Lower leg skin (tissue), 3 donors: ENCODE data around the gene MAP7D2.

Experiments used
- POLR2A ChIP-seq, 2 donors: fragments of 450-650 bp; IDR thresholded peaks; one replicate each; pipeline ENCODE4 v1.6.1; 2016 to 2017; ENCODE audit warnings: antibody characterized with exemption in 2 of 2, mild to moderate bottlenecking in 1 of 2, moderate library complexity in 1 of 2
- TF ChIP-seq, protein P1 (sequence below), 3 donors: fragments of 450-650 bp; IDR thresholded peaks; one replicate each; pipeline ENCODE4 v1.5.1; 2016; ENCODE audit warnings: antibody characterized with exemption in 3 of 3, mild to moderate bottlenecking in 3 of 3, moderate library complexity in 2 of 3

DNA sequence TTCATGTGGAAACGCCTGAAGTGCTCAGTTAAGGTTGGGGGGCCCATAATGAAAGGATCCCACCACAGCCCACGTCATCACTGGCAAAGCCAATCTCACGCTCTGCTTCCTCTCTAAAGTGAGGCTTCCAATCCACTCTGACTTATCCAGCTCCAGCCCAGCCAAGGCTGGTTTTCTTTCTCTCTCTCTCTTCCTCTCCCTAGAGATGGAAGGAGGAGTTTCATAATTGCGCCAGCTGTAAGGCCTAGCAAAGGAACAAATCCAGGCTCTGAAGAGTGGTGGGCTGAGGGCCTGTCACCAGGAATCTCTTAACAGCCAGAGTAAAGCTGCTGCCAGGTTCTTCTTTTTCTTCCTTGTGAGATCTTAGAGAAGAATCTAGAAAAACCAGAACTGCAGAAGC, 105.1 kb downstream of the MAP7D2 start:
- TF ChIP-seq, protein P1, sequence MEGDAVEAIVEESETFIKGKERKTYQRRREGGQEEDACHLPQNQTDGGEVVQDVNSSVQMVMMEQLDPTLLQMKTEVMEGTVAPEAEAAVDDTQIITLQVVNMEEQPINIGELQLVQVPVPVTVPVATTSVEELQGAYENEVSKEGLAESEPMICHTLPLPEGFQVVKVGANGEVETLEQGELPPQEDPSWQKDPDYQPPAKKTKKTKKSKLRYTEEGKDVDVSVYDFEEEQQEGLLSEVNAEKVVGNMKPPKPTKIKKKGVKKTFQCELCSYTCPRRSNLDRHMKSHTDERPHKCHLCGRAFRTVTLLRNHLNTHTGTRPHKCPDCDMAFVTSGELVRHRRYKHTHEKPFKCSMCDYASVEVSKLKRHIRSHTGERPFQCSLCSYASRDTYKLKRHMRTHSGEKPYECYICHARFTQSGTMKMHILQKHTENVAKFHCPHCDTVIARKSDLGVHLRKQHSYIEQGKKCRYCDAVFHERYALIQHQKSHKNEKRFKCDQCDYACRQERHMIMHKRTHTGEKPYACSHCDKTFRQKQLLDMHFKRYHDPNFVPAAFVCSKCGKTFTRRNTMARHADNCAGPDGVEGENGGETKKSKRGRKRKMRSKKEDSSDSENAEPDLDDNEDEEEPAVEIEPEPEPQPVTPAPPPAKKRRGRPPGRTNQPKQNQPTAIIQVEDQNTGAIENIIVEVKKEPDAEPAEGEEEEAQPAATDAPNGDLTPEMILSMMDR (IDR thresholded peaks at IDR 0.05): no peak
- TF ChIP-seq POLR2A (IDR thresholded peaks at IDR 0.05): no peak
